AG09319 (cell line): Measurements from ENCODE around the gene CTCF.
"Not testable (repeated sequence)": the region's sequence is repeated elsewhere in the genome, so short reads cannot be mapped to it uniquely, and the experiment has no call there.

Experiments
- DNase-seq: peaks from one replicate; pipeline ENCODE4 v3.0.0-alpha.2; 2010; ENCODE audit warnings: low read depth; ENCODE audit errors: extremely low read depth
- CTCF ChIP-seq: IDR thresholded peaks from 2 replicates; pipeline ENCODE4 v1.5.1; 2011; ENCODE audit warnings: low read depth, mild to moderate bottlenecking, inconsistent platforms, low read length, moderate library complexity

CTCF gene

GRCh38 chr16:67562526-67562917 is at the start of gene CTCF:
CTCF (plus strand) TSS chr16:67562526; CDS start chr16:67610833, 48,307 bp downstream.
- TF ChIP-seq CTCF = peak; percentile 31; the same call in 1 of the 2 replicates
- DNase-seq = peak; percentile 68

- not testable (repeated sequence) for DNase-seq
Observed at GRCh38 chr16:67513892-67514291, 48.4 kb upstream of the CTCF start.

- DNase-seq = peak; percentile 54
- peak; percentile 69 for TF ChIP-seq CTCF
Observed at GRCh38 chr16:67514382-67514828, 47.9 kb upstream of the CTCF start.

GRCh38 chr16:67516296-67517154 is 45.8 kb upstream of the CTCF start:
- DNase-seq = no peak
- TF ChIP-seq CTCF = no peak

GRCh38 chr16:67517155-67517445 is 45.2 kb upstream of the CTCF start:
- TF ChIP-seq CTCF = no peak
- DNase-seq = no peak

GRCh38 chr16:67517661-67518423 is 44.5 kb upstream of the CTCF start:
- no peak for DNase-seq
- TF ChIP-seq CTCF = no peak

- DNase-seq = no peak
- no peak for TF ChIP-seq CTCF
Observed at GRCh38 chr16:67518676-67519075, 43.6 kb upstream of the CTCF start.
